Measurements from ENCODE around the gene PLPP6.

PLPP6 gene

GRCh38 chr9:4654538-4654937, 7.6 kb upstream of the PLPP6 start:
- no peak for TF ChIP-seq CTCF (IDR thresholded peaks at IDR 0.05)

- no peak for TF ChIP-seq CTCF (IDR thresholded peaks at IDR 0.05)
These were observed 5.5 kb upstream of the PLPP6 start for GRCh38 chr9:4656621-4657020.

GRCh38 chr9:4657426-4658159, 4.5 kb upstream of the PLPP6 start:
- TF ChIP-seq CTCF (IDR thresholded peaks at IDR 0.05) = no peak

- TF ChIP-seq CTCF (IDR thresholded peaks at IDR 0.05) = no peak
These were observed 929 bp upstream of the PLPP6 start for GRCh38 chr9:4661165-4661564.

- TF ChIP-seq CTCF (IDR thresholded peaks at IDR 0.05) = no peak
These were observed 483 bp upstream of the PLPP6 start for GRCh38 chr9:4661611-4662010.

- no peak for TF ChIP-seq CTCF (IDR thresholded peaks at IDR 0.05)
These were observed 1.1 kb downstream of the PLPP6 start for GRCh38 chr9:4662989-4663792.

- no peak for TF ChIP-seq CTCF (IDR thresholded peaks at IDR 0.05)
These were observed 1.9 kb downstream of the PLPP6 start for GRCh38 chr9:4663956-4664355.

All from LNCAP (cell line).